Renal cortex interstitium (tissue), 11 donors: ENCODE measurements around the gene SMARCA4. TPM values are rescaled to one million over a fixed set of nuclear protein-coding genes. Genes with fewer than 3 reads are reported as not detected.
"Not testable (repeated sequence)": the region's sequence is repeated elsewhere in the genome, so short reads cannot be mapped to it uniquely, and the experiment has no call there.

Experiments
- DNase-seq, 11 donors: peaks; one replicate each; pipeline ENCODE4 v3.0.0-alpha.2; 2013; ENCODE audit warnings: low read depth in 9 of 11, low spot score in 4 of 11; ENCODE audit errors: extremely low read depth in 1 of 11
- polyA plus RNA-seq, 3 donors: library from polyadenylated mRNA; unstranded; fragments of 120-200 nt; gene quantifications; one replicate each; pipeline ENCODE4 v1.2.1, GENCODE V29; 2013; ENCODE audit not compliant: insufficient read length in 3 of 3

Gene SMARCA4
- polyA plus RNA-seq, 3 donors: 163 to 177 (median 165) TPM

DNA sequence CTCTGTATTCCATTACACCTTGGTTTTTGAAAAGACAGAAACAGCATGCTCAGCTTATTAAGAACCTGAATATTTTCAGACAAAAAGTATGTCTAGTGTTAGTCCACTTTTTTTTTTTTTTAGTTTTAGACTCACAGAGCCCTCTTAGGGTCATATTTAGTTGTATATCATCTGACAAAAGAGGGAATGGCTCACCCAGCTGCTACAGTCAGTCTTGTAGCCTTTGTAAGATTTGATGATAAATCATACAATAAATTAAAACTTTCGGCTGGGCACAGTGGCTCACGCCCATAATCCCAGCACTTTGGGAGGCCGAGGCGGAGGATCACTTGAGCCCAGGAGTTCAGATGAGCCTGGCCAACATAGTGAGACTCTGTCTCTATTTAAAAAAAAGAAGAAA lies 84.7 kb downstream of the SMARCA4 start:
- DNase-seq: no peak

DNA sequence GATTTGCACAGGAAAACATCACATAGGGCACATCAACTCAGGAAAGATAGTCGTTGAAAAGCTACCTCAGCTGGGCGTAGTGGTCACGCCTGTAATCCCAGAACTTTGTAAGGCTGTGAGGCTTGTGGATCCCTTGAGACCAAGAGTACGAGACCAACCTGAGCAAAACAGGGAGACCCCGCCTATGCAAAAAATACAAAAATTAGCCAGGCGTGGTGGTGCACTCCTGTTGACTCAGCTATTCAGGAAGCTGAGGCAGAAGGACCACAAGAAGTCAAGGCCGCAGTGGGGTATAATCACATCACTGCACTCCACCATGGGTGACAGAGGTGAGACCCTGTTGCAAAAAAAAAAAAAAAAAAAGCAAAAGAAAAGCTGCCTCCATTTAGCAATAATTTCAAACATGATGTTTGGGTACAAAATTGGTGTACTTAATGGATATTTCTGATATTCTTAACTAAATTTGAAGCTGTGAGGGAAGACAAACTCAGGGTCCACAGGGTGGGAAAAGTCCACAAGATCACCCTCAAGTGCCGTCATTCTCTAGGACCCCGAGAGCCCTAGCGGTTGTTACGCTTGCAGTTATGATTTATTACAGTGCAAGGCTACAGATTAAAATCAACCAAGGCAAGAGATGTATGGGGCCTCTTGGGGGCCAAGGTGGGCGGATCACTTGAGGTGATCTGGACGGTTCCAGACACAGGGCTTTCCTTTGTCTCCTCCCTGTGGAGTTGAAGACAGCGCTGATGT lies 86.0 kb downstream of the SMARCA4 start:
- no peak for DNase-seq

GRCh38 chr19:11047866-11048265 lies 87.0 kb downstream of the SMARCA4 start:
- no peak for DNase-seq

DNA sequence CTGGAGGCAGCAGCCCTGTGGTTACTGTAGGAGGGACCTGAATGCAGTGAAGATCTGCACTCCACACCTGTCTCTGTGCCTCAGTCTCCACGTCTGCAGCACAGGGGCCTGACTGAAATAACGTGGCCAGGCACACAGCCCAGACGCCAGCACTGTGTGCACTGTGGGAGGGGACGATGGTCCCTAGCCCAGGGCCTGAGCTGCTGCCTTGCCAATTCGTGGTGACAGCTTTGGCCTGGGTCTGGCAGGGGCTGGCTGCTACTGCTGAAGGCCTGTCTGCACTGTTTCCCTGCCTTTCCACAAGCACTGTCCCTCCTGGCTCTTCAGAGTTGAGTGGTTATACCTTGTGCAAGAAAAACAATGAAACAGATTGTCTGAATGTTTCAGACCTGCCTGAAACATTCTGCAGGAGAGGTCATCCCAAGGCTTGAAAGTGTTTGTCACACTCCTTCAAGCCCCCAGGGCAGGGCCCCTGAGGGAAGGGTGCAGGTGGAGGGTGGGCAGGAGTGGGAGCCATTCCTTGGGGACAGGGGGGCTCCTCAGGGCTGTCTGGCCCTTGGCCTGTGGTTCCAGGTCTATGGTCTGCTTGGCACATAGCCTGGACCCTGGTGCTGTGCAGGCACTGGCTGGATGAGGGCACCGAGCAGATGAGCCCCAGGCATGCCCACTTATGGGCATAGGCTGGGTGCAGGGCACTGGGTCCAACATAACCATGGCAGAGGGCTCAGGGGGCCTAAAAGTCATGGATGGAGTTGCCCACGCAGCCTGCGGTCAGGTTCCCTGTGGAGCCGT lies 89.7 kb downstream of the SMARCA4 start:
- DNase-seq: no peak

GRCh38 chr19:11053817-11054195 lies 93.0 kb downstream of the SMARCA4 start:
- DNase-seq: no peak

GRCh38 chr19:11054200-11054599 lies 93.4 kb downstream of the SMARCA4 start:
- no peak for DNase-seq

- DNase-seq: no peak
These were observed 93.8 kb downstream of the SMARCA4 start for GRCh38 chr19:11054628-11055027.

DNA sequence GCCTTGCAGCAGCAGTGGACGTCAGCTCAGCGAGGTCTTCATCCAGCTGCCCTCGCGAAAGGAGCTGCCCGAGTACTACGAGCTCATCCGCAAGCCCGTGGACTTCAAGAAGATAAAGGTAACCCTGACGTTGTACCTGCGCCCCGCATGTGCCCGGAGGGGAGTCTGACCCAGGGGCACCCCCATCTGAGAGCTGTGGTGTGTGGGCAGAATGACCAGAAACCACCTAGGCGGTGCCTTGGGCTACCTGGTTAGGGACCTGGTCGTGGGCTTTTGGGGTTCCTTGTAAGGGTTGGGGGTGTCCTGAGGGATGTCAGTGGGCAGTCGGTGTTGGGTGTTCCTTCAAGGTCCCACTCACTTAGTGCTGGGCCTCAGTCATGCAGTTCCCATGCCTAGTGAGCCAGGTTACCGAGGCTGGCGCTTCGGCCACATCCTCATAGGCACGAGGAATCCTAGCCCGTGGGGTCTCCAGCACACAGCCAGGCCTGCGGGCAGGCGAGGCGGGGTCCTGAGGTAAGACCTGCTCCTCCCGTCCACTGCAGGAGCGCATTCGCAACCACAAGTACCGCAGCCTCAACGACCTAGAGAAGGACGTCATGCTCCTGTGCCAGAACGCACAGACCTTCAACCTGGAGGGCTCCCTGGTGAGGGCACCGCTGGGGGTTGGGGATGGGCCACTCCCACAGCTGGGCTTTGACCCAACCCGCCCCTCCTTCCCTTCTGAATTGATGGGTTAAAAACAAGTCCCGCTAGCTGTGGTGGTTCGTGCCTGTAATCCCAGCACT lies 97.6 kb downstream of the SMARCA4 start:
- DNase-seq: no peak

- DNase-seq: no peak
These were observed 98.9 kb downstream of the SMARCA4 start for GRCh38 chr19:11059511-11060358.

- peak in 4 of 11 donors; percentile 18 to 32 (median 23) for DNase-seq
These were observed 101.1 kb downstream of the SMARCA4 start for GRCh38 chr19:11061952-11062351.

DNA sequence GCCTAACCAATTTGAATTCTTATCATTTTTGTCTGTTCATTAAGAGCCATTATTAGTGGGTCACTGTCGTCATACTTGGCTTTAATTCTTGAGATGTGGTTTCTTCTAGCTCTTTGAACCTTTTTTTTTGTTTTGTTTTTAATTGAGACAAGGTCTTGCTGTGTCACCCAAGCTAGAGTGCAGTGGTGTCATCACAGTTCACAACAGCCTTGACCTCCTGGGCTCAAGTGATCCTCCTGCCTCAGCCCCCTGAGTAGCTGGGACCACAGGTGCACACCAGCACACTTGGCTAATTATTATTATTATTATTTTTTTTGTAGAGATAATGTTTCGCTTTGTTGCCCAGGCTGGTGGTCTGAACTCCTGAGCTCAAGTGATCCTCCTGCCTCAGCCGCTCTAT lies 102.6 kb downstream of the SMARCA4 start:
- DNase-seq: no peak

- DNase-seq: no peak
These were observed 104.0 kb downstream of the SMARCA4 start for GRCh38 chr19:11064831-11065303.

DNA sequence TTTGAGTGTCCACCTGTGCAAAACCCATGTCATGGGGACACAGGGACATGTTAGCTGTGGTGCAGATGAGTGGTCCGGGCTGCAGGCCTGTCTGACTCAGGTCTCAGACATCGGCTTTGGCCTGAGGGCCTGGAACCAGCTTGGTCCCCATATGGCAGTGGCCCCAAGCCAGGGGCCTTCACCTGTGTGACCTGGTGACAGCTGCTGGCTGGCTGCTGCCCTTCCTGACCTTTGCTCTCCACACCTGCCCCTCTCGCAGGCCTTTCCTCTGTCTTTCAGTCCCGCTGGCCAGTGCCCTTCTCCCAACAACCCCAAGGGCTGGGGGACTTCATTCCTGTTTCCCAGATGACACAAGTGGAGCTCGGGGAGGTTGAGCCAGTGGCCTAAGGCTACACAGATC lies 105.5 kb downstream of the SMARCA4 start:
- DNase-seq: no peak

DNA sequence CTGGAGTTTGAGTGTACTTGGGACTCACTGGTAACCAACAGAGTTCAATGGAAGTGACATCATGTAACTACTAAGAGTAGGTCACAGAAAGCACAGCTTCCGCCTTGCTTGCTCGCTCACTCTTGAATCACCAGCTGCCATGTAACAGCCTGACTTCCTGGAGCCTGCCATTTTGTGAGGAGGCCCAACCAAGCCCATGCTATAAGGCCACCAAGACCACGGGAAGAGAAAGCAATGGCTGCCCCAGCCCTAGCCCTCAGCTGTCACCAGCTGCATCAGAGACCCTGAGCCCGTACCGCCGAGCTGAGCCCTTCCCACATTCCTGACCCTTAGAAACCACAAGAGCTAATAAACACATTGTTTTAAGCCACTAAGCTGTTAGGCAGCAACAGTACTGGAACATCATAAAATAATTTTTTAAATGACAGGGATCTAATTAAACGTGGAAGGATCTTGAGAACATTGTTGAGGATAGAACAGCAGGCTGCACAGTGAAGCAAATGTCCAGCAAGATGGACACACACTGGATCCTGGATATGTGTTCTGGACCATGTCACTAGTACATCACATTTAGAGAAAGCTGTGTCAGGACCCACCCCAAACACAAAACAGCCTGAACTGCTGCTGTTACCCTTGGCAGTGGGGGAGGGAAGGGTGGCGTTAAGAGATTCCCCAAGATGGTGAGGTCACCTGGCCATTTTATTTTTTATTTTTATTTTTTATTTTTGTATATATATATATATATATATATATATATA lies 106.7 kb downstream of the SMARCA4 start:
- DNase-seq: no peak

GRCh38 chr19:11069561-11069960 lies 108.7 kb downstream of the SMARCA4 start:
- DNase-seq: no peak

DNA sequence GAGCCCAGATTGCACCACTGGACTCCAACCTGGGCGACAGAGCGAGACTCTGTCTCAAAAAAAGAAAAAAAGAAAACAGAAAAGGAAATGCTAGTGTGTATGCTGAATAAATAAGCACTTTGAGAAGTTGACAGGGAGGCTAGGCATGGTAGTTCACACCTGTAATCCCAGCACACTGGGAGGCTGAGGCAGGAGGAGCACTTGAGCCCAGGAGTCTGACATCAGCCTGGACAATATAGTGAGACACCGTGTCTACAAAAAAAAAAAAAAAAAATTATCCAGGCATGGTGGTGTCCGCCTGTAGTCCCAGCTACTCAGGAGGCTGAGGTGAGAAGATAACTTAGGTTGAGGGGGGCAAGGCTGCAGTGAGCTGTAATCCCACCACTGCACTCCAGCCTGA lies 109.3 kb downstream of the SMARCA4 start:
- DNase-seq: no peak

- DNase-seq: no peak
These were observed 112.7 kb downstream of the SMARCA4 start for GRCh38 chr19:11073568-11073967.

DNA sequence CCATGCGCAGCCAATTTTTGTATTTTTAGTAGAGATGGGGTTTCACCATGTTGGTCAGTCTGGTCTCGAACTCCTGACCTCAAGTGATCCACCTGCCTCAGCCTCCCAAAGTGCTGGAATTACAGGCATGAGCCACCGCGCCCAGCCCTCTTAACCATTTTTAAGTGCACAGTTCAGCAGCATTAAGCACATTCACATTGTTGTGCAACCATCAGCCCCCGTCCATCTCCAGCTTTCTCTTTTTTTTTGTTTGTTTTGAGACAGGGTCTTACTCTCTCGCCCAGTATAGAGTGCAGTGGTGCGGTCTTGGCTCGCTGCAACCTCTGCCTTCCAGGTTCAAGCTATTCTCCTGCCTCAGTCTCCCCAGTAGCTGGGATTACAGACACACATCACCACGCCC lies 116.0 kb downstream of the SMARCA4 start:
- DNase-seq: not testable (repeated sequence)
